Thyroid gland (tissue), 4 donors: ENCODE data around the gene GLYATL1. TPM values are rescaled to one million over a fixed set of nuclear protein-coding genes. Genes with fewer than 3 reads are reported as not detected.
A peak's percentile ranks its signal among the peaks of the same experiment; 100 is the strongest.

Experiments
- DNase-seq, 2 donors: peaks; one replicate each; pipeline ENCODE4 v3.0.0-alpha.2; 2019
- H3K27ac ChIP-seq, 3 donors: fragments of 200-600 bp; sonication (generic); 1 replicate in 2 of 3; 2 replicates in 1 of 3; pipeline ENCODE4 v1.5.1; 2016 to 2019; ENCODE audit warnings: mild to moderate bottlenecking in 1 of 3, moderate library complexity in 1 of 3
- H3K27me3 ChIP-seq: fragments of 200-600 bp; sonication (generic); one replicate; pipeline ENCODE4 v1.5.1; 2019
- H3K36me3 ChIP-seq, 2 donors: fragments of 200-600 bp; sonication (generic); one replicate each; pipeline ENCODE4 v1.5.1; 2016 to 2019
- H3K4me1 ChIP-seq, 2 donors: fragments of 200-600 bp; sonication (generic); one replicate each; pipeline ENCODE4 v1.5.1; 2017 to 2019
- H3K4me3 ChIP-seq, 3 donors: fragments of 200-600 bp; sonication (generic); replicated peaks in 1 of 3; 1 replicate in 2 of 3; 2 replicates in 1 of 3; pipeline ENCODE4 v1.5.1; 2016; ENCODE audit warnings: mild to moderate bottlenecking in 1 of 3
- H3K9me3 ChIP-seq: fragments of 200-600 bp; sonication (generic); one replicate; pipeline ENCODE4 v1.5.1; 2017
- POLR2A ChIP-seq, 2 donors: fragments of 450-650 bp; IDR thresholded peaks; one replicate each; pipeline ENCODE4 v1.6.1; 2017; ENCODE audit warnings: antibody characterized with exemption in 2 of 2, mild to moderate bottlenecking in 2 of 2, moderate library complexity in 1 of 2
- WGBS, 2 donors: methylation state at CpG; one replicate each; pipeline ENCODE4 v1.1.5; 2017; 5-methylcytosine and 5-hydroxymethylcytosine counted together
- intact Hi-C: fragments of 100-400 bp; cut with DNase I; formaldehyde crosslinking; loops from one replicate; pipeline ENCODE4 v1.15.1; 2023
- total RNA-seq, 4 donors: library from RNA; depleted of rRNA; stranded (reverse); fragments of >200 nt; gene quantifications; one replicate each; pipeline ENCODE4 v1.2.3, GENCODE V29; 2016
- TF ChIP-seq, protein P1 (sequence below), 6 experiments: fragments of 200-600 bp in 3 of 6; fragments of 450-650 bp in 3 of 6; sonication (generic) in 3 of 6; IDR thresholded peaks; one replicate each; pipeline ENCODE4 v1.5.1; 2016 to 2019; ENCODE audit warnings: antibody characterized with exemption in 6 of 6, mild to moderate bottlenecking in 2 of 6, inconsistent platforms in 1 of 6, moderate library complexity in 1 of 6

GLYATL1 gene
- total RNA-seq, 4 donors from 2014 or later, result not detected

DNA sequence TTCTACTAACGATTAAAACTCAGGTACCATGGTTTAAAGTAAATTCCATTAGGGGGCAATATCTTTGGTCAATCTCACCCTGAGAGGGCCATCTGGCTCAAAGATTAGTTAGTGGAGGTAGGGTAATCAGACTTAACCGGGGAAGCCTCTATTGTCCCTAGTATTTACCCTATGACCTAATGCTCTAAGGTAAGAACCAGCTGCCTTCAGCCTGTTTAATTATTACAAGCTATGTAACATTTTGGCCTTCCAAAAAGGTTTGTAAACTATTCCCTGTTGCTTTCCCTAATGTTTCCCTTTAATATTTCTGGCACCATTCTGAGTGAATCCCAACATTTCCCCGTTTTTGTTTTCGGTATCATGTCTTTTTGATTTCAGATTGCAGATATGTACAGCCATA, 15.1 kb upstream of the GLYATL1 start:
- H3K27me3 ChIP-seq, result no peaks in the 10 kb centered on the region
- no peak for DNase-seq
- WGBS, 2 donors, result 60 to 64% methylated on average over 4 of the region's 4 CpGs
- H3K36me3 ChIP-seq, result no peaks in the 10 kb centered on the region
- TF ChIP-seq POLR2A (IDR thresholded peaks at IDR 0.05), result no peak
- TF ChIP-seq, protein P1, sequence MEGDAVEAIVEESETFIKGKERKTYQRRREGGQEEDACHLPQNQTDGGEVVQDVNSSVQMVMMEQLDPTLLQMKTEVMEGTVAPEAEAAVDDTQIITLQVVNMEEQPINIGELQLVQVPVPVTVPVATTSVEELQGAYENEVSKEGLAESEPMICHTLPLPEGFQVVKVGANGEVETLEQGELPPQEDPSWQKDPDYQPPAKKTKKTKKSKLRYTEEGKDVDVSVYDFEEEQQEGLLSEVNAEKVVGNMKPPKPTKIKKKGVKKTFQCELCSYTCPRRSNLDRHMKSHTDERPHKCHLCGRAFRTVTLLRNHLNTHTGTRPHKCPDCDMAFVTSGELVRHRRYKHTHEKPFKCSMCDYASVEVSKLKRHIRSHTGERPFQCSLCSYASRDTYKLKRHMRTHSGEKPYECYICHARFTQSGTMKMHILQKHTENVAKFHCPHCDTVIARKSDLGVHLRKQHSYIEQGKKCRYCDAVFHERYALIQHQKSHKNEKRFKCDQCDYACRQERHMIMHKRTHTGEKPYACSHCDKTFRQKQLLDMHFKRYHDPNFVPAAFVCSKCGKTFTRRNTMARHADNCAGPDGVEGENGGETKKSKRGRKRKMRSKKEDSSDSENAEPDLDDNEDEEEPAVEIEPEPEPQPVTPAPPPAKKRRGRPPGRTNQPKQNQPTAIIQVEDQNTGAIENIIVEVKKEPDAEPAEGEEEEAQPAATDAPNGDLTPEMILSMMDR (IDR thresholded peaks at IDR 0.05), result no peak
- H3K27ac ChIP-seq, result no peak overlapping the region
- no peak overlapping the region for H3K4me3 ChIP-seq
- peaks cover 0 to 4% of the 10 kb centered on the region in 2 donors for H3K4me1 ChIP-seq
- intact Hi-C loops, result no loop called here
- H3K9me3 ChIP-seq, result no peaks in the 10 kb centered on the region

DNA sequence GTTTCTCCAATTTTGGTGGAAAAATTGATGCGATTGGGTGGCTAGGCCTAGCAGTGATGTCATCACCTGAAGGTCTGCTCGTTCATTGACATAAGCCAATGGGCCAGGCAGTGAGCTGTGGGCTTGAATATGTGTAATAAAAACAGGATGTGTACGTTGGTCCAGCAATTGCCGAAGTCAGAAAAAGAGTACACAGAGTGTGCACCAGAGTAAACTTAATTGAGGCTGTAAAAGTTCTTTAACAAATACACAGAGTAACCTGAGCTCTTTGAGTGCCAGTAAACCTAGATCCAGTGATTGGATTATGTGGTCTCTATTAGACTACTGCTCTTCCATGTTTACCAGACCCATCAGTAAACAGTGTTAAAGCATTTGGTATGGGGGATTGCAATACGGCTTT, 13.0 kb upstream of the GLYATL1 start:
- no peak for TF ChIP-seq POLR2A (IDR thresholded peaks at IDR 0.05)
- TF ChIP-seq, protein P1 (IDR thresholded peaks at IDR 0.05), result no peak
- Histone ChIP-seq H3K27me3 (no peaks in the 10 kb centered on the region), H3K4me1 (peaks cover 0 to 4% of the 10 kb centered on the region in 2 donors), H3K36me3 (no peaks in the 10 kb centered on the region), H3K4me3 (no peak overlapping the region), H3K9me3 (no peaks in the 10 kb centered on the region), H3K27ac (no peak overlapping the region)
- no peak for DNase-seq
- WGBS, 2 donors, result 52 to 64% methylated on average over 5 of the region's 5 CpGs
- intact Hi-C loops, result no loop called here

GRCh38 chr11:58926695-58927094, 12.6 kb upstream of the GLYATL1 start:
- intact Hi-C loops, result no loop called here

GRCh38 chr11:58927393-58928106, 11.7 kb upstream of the GLYATL1 start:
- intact Hi-C loops, result no loop called here
- WGBS, 2 donors, result 6 to 7% methylated on average over 15 of the region's 15 CpGs
- H3K9me3 ChIP-seq, result no peaks in the 10 kb centered on the region
- peaks cover 0 to 4% of the 10 kb centered on the region in 2 donors for H3K4me1 ChIP-seq
- H3K4me3 ChIP-seq, result no peak overlapping the region
- DNase-seq, result peak; percentile 35 to 45
- no peaks in the 10 kb centered on the region for H3K27me3 ChIP-seq
- no peak for TF ChIP-seq POLR2A (IDR thresholded peaks at IDR 0.05)
- TF ChIP-seq, protein P1 (IDR thresholded peaks at IDR 0.05), result no peak
- no peaks in the 10 kb centered on the region for H3K36me3 ChIP-seq
- no peak overlapping the region for H3K27ac ChIP-seq

More at GRCh38 chr11:58926695-58927094, 12.6 kb upstream of the GLYATL1 start:
- no peak overlapping the region for H3K4me3 ChIP-seq
- no peaks in the 10 kb centered on the region for H3K36me3 ChIP-seq
- H3K27me3 ChIP-seq, result no peaks in the 10 kb centered on the region
- H3K9me3 ChIP-seq, result no peaks in the 10 kb centered on the region
- 66 to 72% methylated on average over 1 of the region's 1 CpG for WGBS, 2 donors
- peaks cover 0 to 4% of the 10 kb centered on the region in 2 donors for H3K4me1 ChIP-seq
- H3K27ac ChIP-seq, result no peak overlapping the region
- no peak for DNase-seq
- TF ChIP-seq, protein P1 (IDR thresholded peaks at IDR 0.05), result no peak
- no peak for TF ChIP-seq POLR2A (IDR thresholded peaks at IDR 0.05)

DNA sequence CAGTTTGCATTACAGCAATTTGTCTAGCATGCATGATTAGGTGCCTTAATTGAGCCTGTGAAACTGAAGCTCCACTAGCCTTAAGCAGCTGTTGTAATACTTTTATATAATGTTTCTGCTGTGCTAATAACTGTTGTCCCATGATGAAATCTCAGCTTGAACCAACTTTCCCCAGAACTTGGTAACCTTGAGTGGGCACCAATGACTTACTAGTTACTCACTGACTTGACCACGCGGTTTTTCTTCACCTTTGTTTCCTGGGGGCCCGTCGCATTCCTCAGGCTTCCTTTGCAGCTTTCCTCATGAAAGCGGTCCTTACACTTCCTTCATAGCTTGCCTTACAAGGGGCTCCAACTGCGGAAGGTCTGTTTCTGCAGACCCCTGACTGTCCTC, 11.2 kb upstream of the GLYATL1 start:
- intact Hi-C loops, result no loop called here
- Histone ChIP-seq H3K4me1 (peaks cover 0 to 4% of the 10 kb centered on the region in 2 donors), H3K36me3 (no peaks in the 10 kb centered on the region), H3K4me3 (no peak overlapping the region), H3K27ac (no peak overlapping the region), H3K27me3 (no peaks in the 10 kb centered on the region), H3K9me3 (no peaks in the 10 kb centered on the region)
- no peak for DNase-seq
- TF ChIP-seq, protein P1 (IDR thresholded peaks at IDR 0.05), result no peak
- TF ChIP-seq POLR2A (IDR thresholded peaks at IDR 0.05), result no peak
- WGBS, 2 donors, result 25 to 29% methylated on average over 6 of the region's 6 CpGs
